Activated CD4-positive, alpha-beta T cell treated with anti-CD3 and anti-CD28 coated beads, Interleukin-2, amount 50 U/mL, for 24 hours (primary cell): ENCODE data around the gene GNL1.
"Not testable (repeated sequence)": the region's sequence is repeated elsewhere in the genome, so short reads cannot be mapped to it uniquely, and the experiment has no call there.

Experiments used
- DNase-seq, 2 donors: peaks; one replicate each; pipeline ENCODE4 v3.0.0-alpha.2; 2020; ENCODE audit warnings: low read depth in 1 of 2, low spot score in 1 of 2

The GNL1 gene

GRCh38 chr6:30497714-30498113, 58.6 kb downstream of the GNL1 start:
- DNase-seq = no peak

DNA sequence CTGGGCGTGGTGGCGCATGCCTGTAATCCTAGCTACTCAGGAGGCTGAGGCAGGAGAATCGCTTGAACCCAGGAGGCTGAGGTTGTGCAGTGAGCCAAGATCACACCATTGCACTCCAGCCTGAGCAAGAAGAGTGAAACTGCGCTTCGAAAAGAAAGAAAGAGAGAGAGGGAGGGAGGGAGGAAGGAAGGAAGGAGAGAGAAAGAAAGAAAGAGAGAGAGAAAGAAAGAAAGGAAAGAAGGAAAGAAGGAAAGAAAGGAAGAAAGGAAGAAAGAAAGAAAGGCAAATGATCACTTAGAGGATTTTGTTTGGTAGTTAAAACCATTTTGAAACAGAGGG, 59.1 kb downstream of the GNL1 start:
- DNase-seq = not testable (repeated sequence)

DNA sequence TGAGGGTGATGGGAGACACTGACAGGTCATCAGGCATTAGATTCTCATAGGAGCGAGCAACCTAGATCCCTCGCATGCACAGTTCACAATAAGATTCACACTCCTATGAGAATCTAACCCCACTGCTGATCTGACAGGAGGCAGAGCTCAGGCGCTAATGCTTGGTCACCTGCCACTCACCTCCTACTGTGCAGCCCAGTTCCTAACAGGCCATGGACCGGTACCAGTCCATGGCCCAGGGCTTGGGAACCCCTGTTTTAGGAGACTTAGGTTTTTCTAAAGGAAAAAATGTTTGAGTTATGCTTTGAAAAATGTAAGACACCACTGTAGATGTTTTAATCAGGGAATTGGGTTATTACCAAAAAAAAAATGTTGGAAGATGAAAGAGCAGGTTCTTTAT, 60.3 kb downstream of the GNL1 start:
- DNase-seq = no peak

DNA sequence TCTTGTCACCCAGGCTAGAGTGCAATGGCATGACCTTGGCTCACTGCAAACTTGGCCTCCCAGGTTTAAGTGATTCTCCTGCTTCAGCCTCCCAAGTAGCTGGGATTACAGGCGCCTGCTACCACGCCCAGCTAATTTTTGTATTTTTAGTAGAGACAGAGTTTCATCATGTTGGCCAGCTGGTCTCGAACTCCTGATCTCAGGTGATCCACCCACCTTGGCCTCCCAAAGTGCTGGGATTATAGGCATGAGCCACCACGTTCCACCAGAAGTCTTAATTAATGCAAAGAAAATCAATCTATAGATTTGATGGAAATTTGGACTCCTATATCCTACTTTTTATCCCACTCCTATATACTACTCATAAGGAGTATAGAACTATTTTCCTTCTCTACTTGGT, 61.2 kb downstream of the GNL1 start:
- DNase-seq = not testable (repeated sequence)

- no peak for DNase-seq
Observed at GRCh38 chr6:30494291-30494861, 61.9 kb downstream of the GNL1 start.

GRCh38 chr6:30493643-30494250, 62.5 kb downstream of the GNL1 start:
- DNase-seq = no peak

GRCh38 chr6:30491991-30492952, 64.0 kb downstream of the GNL1 start:
- no peak for DNase-seq
